ENCODE data around the gene ZNF205.

DNA sequence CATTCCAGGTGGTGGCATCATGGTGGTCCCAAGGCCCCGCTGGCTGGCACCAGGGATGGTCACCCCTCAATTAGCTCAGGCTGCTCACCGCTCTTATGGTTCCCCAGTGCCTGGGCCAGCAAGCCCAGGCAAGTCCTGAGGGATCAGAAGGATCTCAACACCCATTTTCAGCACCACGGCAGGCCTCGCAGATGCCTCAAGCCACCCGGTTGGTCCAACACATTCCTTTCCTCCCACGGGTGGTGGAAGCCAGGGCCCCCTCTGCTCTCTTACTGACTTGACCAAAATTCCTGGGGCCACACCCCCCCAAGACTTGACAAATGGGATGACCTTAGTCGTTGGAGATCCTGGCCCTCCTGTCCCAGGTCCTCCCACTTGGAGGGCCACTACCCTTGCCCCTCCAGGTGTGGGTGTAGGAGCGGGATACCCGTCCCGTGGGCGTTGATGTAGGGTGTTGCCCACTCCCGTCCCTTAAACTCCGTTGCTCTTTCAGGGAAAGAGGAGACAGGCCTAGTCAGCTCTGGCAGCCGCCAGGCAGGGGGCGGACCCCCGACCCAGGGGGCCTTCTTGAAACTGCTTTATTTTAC, 5.9 kb downstream of the ZNF205 start:
- TF ChIP-seq, protein P1, sequence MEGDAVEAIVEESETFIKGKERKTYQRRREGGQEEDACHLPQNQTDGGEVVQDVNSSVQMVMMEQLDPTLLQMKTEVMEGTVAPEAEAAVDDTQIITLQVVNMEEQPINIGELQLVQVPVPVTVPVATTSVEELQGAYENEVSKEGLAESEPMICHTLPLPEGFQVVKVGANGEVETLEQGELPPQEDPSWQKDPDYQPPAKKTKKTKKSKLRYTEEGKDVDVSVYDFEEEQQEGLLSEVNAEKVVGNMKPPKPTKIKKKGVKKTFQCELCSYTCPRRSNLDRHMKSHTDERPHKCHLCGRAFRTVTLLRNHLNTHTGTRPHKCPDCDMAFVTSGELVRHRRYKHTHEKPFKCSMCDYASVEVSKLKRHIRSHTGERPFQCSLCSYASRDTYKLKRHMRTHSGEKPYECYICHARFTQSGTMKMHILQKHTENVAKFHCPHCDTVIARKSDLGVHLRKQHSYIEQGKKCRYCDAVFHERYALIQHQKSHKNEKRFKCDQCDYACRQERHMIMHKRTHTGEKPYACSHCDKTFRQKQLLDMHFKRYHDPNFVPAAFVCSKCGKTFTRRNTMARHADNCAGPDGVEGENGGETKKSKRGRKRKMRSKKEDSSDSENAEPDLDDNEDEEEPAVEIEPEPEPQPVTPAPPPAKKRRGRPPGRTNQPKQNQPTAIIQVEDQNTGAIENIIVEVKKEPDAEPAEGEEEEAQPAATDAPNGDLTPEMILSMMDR (IDR thresholded peaks at IDR 0.05): no peak
- TF ChIP-seq EP300 (IDR thresholded peaks at IDR 0.05): no peak
- TF ChIP-seq POLR2A (IDR thresholded peaks at IDR 0.05): no peak
